ENCODE measurements around the gene RELB. TPM values are rescaled to one million over a fixed set of nuclear protein-coding genes. Genes with fewer than 3 reads are reported as not detected.

Gene RELB
- total and polyA plus RNA-seq, 2 donors (not counting 3 experiments of a cell fraction or from before 2014, with no cell fraction given) = 13.2 to 14.4 TPM

DNA sequence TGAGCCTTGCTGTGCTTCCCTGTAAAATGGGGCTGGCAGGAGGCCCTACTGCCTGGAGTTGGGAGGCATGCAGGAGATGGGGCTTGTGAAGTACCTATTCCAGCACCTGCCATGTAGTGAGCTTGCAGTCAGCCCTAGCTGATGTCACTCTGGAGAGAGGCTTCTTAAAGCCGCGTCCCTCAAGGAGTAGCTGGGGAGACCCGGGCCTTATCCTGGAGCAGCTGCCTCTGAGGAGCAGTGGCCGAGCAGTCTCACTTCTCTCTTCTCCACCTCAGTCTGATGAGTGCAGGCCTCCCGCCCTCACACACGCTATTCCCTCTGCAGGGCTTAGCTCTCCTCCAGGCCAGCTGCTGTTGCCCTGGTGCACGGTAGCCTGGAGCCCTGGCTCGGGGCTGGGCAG is 55.6 kb downstream of the RELB start:
- TF ChIP-seq GATA2 (IDR thresholded peaks at IDR 0.05; ENCODE audit: insufficient read depth, insufficient read length, low read depth, low read length) (no peak), EZH2 (IDR thresholded peaks at IDR 0.05; ENCODE audit: borderline replicate concordance, low read depth, low read length, severe bottlenecking) (no peak), POLR2A (IDR thresholded peaks at IDR 0.05; ENCODE audit: low read depth, low read length) (no peak)
- TF ChIP-seq, protein P1, sequence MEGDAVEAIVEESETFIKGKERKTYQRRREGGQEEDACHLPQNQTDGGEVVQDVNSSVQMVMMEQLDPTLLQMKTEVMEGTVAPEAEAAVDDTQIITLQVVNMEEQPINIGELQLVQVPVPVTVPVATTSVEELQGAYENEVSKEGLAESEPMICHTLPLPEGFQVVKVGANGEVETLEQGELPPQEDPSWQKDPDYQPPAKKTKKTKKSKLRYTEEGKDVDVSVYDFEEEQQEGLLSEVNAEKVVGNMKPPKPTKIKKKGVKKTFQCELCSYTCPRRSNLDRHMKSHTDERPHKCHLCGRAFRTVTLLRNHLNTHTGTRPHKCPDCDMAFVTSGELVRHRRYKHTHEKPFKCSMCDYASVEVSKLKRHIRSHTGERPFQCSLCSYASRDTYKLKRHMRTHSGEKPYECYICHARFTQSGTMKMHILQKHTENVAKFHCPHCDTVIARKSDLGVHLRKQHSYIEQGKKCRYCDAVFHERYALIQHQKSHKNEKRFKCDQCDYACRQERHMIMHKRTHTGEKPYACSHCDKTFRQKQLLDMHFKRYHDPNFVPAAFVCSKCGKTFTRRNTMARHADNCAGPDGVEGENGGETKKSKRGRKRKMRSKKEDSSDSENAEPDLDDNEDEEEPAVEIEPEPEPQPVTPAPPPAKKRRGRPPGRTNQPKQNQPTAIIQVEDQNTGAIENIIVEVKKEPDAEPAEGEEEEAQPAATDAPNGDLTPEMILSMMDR (IDR thresholded peaks at IDR 0.05; ENCODE audit: extremely low read depth in 1 of 2, insufficient read depth in 1 of 2, low read depth in 1 of 2, low read length in 2 of 2) = no peak
- Histone ChIP-seq H3K9me1 (replicated peaks; ENCODE audit: control insufficient read depth, extremely low read depth, insufficient read depth, low read length) (no peaks in the 10 kb centered on the region), H3K27ac (ENCODE audit: insufficient read depth, low read depth, low read length) (no peak overlapping the region), H3K27me3 (ENCODE audit: control insufficient read depth in 2 of 2, insufficient read depth in 2 of 2, low read length in 2 of 2) (no peaks in the 10 kb centered on the region), H3K79me2 (ENCODE audit: control insufficient read depth, insufficient read depth, low read length) (peaks cover 4% of the 10 kb centered on the region), H3K9me3 (replicated peaks; ENCODE audit: control insufficient read depth, insufficient read depth, low read length) (no peaks in the 10 kb centered on the region), H3K4me1 (ENCODE audit: control insufficient read depth, extremely low read depth, insufficient read depth, low read length) (no peaks in the 10 kb centered on the region), H3K4me3 (replicated peaks in 1 of 3; ENCODE audit: insufficient read depth in 1 of 3, low read depth in 1 of 3, low read length in 3 of 3) (no peak overlapping the region), H4K20me1 (replicated peaks; ENCODE audit: control insufficient read depth, extremely low read depth, insufficient read depth, low read length) (no peaks in the 10 kb centered on the region), H3K9ac (replicated peaks; ENCODE audit: extremely low read depth, insufficient read depth, low read length) (no peak overlapping the region), H2AFZ (ENCODE audit: low read depth, low read length) (no peak overlapping the region), H3K36me3 (ENCODE audit: control insufficient read depth in 2 of 2, extremely low read depth in 1 of 2, insufficient read depth in 2 of 2, low read length in 2 of 2) (peaks cover 18 to 70% of the 10 kb centered on the region in 2 experiments), H3K4me2 (ENCODE audit: insufficient read depth, low read length) (no peak overlapping the region)
- no peak for FAIRE-seq
- ChIA-PET CTCF (interaction anchor here (1.1 kb wide), 2 partner anchors 10 to 40 kb away, joined by 3 to 4 read pairs; no protein-coding TSS in a partner anchor), POLR2A (interaction anchor here (0.6 kb wide), 1 partner anchor 266 kb away, joined by 5 read pairs; no protein-coding TSS in a partner anchor)
- DNase-seq (ENCODE audit: low read depth, low spot score) = no peak
- intact Hi-C loops (cut with micrococcal nuclease) (no loop called here), dilution Hi-C loops (cut with MboI; ENCODE audit: extremely low pct_ligation_motif_present, low sequenced_read_pairs) (no loop called here)
- BruUV-seq (replicated peaks) = no TSS peak

DNA sequence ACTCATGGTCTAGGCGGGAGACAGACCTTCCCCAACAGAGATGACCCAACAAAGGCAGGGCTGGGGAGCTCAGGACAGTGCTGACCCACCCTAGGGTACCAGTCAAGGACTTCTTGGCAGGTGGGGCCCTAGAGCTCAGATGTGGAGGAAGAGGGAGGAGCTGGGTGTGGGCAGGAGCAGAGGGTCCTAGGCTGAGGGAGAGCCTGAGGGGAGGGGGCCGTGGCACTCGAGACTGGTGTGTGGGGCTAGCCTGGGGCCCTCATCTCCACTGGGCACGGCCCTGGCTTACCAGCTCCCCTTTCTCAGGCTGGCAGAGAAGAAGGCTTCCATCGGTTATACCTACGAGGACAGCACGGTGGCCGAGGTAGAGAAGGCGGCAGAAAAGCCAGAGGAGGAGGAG is 56.2 kb downstream of the RELB start:
- ChIA-PET POLR2A (interaction anchor here (0.6 kb wide), 1 partner anchor 266 kb away, joined by 5 read pairs; no protein-coding TSS in a partner anchor), CTCF (interaction anchor here (1.1 kb wide), 2 partner anchors 10 to 40 kb away, joined by 3 to 4 read pairs; no protein-coding TSS in a partner anchor)
- Histone ChIP-seq H3K79me2 (ENCODE audit: control insufficient read depth, insufficient read depth, low read length) (peaks cover 3% of the 10 kb centered on the region), H2AFZ (ENCODE audit: low read depth, low read length) (no peak overlapping the region), H3K9me3 (replicated peaks; ENCODE audit: control insufficient read depth, insufficient read depth, low read length) (no peaks in the 10 kb centered on the region), H3K4me2 (ENCODE audit: insufficient read depth, low read length) (no peak overlapping the region), H3K27me3 (ENCODE audit: control insufficient read depth in 2 of 2, insufficient read depth in 2 of 2, low read length in 2 of 2) (no peaks in the 10 kb centered on the region), H3K4me3 (replicated peaks in 1 of 3; ENCODE audit: insufficient read depth in 1 of 3, low read depth in 1 of 3, low read length in 3 of 3) (no peak overlapping the region), H4K20me1 (replicated peaks; ENCODE audit: control insufficient read depth, extremely low read depth, insufficient read depth, low read length) (no peaks in the 10 kb centered on the region), H3K4me1 (ENCODE audit: control insufficient read depth, extremely low read depth, insufficient read depth, low read length) (no peaks in the 10 kb centered on the region), H3K9me1 (replicated peaks; ENCODE audit: control insufficient read depth, extremely low read depth, insufficient read depth, low read length) (no peaks in the 10 kb centered on the region), H3K36me3 (ENCODE audit: control insufficient read depth in 2 of 2, extremely low read depth in 1 of 2, insufficient read depth in 2 of 2, low read length in 2 of 2) (peaks cover 18 to 69% of the 10 kb centered on the region in 2 experiments), H3K27ac (ENCODE audit: insufficient read depth, low read depth, low read length) (no peak overlapping the region), H3K9ac (replicated peaks; ENCODE audit: extremely low read depth, insufficient read depth, low read length) (no peak overlapping the region)
- dilution Hi-C loops (cut with MboI; ENCODE audit: extremely low pct_ligation_motif_present, low sequenced_read_pairs) = no loop called here
- DNase-seq (ENCODE audit: low read depth, low spot score) (no peak), FAIRE-seq (no peak)
- BruUV-seq (replicated peaks) = no TSS peak
- no peak for TF ChIP-seq JUN (IDR thresholded peaks at IDR 0.05; ENCODE audit: borderline replicate concordance, insufficient read depth, insufficient read length, low read depth)
- TF ChIP-seq, protein P2, sequence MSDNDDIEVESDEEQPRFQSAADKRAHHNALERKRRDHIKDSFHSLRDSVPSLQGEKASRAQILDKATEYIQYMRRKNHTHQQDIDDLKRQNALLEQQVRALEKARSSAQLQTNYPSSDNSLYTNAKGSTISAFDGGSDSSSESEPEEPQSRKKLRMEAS (IDR thresholded peaks at IDR 0.05; ENCODE audit: insufficient read depth, insufficient read length) = no peak
- no peak for TF ChIP-seq POLR2AphosphoS5 (IDR thresholded peaks at IDR 0.05; ENCODE audit: insufficient read depth, low read depth, low read length)
- TF ChIP-seq MYC (IDR thresholded peaks at IDR 0.05; ENCODE audit: low read depth, low read length) = no peak
- no peak for TF ChIP-seq GATA2 (IDR thresholded peaks at IDR 0.05; ENCODE audit: insufficient read depth, insufficient read length, low read depth, low read length)
- TF ChIP-seq, protein P1 (IDR thresholded peaks at IDR 0.05; ENCODE audit: extremely low read depth in 1 of 2, insufficient read depth in 1 of 2, low read depth in 1 of 2, low read length in 2 of 2) = no peak
- no peak for TF ChIP-seq POLR2A (IDR thresholded peaks at IDR 0.05; ENCODE audit: low read depth, low read length)
- TF ChIP-seq EZH2 (IDR thresholded peaks at IDR 0.05; ENCODE audit: borderline replicate concordance, low read depth, low read length, severe bottlenecking) = no peak
- TF ChIP-seq FOS (IDR thresholded peaks at IDR 0.05; ENCODE audit: borderline replicate concordance, insufficient read depth, low read length) = no peak
- intact Hi-C loops (cut with micrococcal nuclease) = no loop called here
